Liver (tissue), 9 donors: ENCODE results near the gene COL23A1. TPM values are rescaled to one million over a fixed set of nuclear protein-coding genes. Genes with fewer than 3 reads are reported as not detected.

ENCODE experiments used
- DNase-seq: peaks from one replicate; pipeline ENCODE4 v3.0.0-alpha.2; 2017; ENCODE audit warnings: low spot score
- H3K27ac ChIP-seq, 2 donors: one replicate each; pipeline ENCODE4 v1.7.0; 2013; ENCODE audit warnings: inconsistent platforms in 2 of 2, low read length in 2 of 2, control low read depth in 1 of 2, low read depth in 1 of 2, mild to moderate bottlenecking in 1 of 2
- H3K27me3 ChIP-seq, 4 donors: one replicate each; pipeline versions ENCODE4 v1.6.1 to v1.7.0; 2013; ENCODE audit warnings: low read length in 3 of 4, inconsistent platforms in 1 of 4, mild to moderate bottlenecking in 1 of 4, moderate library complexity in 1 of 4; ENCODE audit not compliant: control insufficient read depth in 4 of 4, insufficient read depth in 4 of 4
- H3K36me3 ChIP-seq, 4 donors: one replicate each; pipeline versions ENCODE4 v1.6.1 to v1.7.0; 2013; ENCODE audit warnings: low read length in 3 of 4, mild to moderate bottlenecking in 3 of 4, low read depth in 1 of 4, moderate library complexity in 1 of 4; ENCODE audit not compliant: control insufficient read depth in 4 of 4, insufficient read depth in 3 of 4
- H3K4me1 ChIP-seq, 4 donors: one replicate each; pipeline versions ENCODE4 v1.6.1 to v1.7.0; 2013; ENCODE audit warnings: low read length in 3 of 4, mild to moderate bottlenecking in 3 of 4, moderate library complexity in 1 of 4; ENCODE audit not compliant: control insufficient read depth in 4 of 4, insufficient read depth in 4 of 4
- H3K4me3 ChIP-seq, 3 donors: one replicate each; pipeline versions ENCODE4 v1.6.1 to v1.7.0; 2013; ENCODE audit warnings: low read length in 3 of 3, control low read depth in 1 of 3, low read depth in 1 of 3, mild to moderate bottlenecking in 1 of 3
- H3K9ac ChIP-seq, 2 donors: one replicate each; pipeline ENCODE4 v1.7.0; 2013; ENCODE audit warnings: low read length in 2 of 2, mild to moderate bottlenecking in 2 of 2, moderate library complexity in 2 of 2, control low read depth in 1 of 2, low read depth in 1 of 2
- H3K9me3 ChIP-seq, 4 donors: one replicate each; pipeline versions ENCODE4 v1.6.1 to v1.7.0; 2013; ENCODE audit warnings: low read length in 3 of 4; ENCODE audit not compliant: control insufficient read depth in 4 of 4
- ATF3 ChIP-seq: IDR thresholded peaks from 2 replicates; pipeline ENCODE4 v1.6.1; 2016; ENCODE audit warnings: antibody characterized with exemption
- CTCF ChIP-seq: fragments of 150-350 bp; IDR thresholded peaks from 2 replicates; pipeline ENCODE4 v1.5.1; 2017; ENCODE audit warnings: improper control_type of control experiment, low read depth, low read length; ENCODE audit not compliant: missing input control
- EGR1 ChIP-seq, 2 donors: IDR thresholded peaks; 2 replicates each; pipeline ENCODE4 v1.6.1; 2016 to 2018; ENCODE audit warnings: antibody characterized with exemption in 2 of 2, low read depth in 2 of 2
- FOXA1 ChIP-seq: IDR thresholded peaks from 2 replicates; pipeline ENCODE4 v1.6.1; 2016; ENCODE audit warnings: antibody characterized with exemption
- FOXA2 ChIP-seq: IDR thresholded peaks from 2 replicates; pipeline ENCODE4 v1.6.1; 2016; ENCODE audit warnings: antibody characterized with exemption
- GABPA ChIP-seq, 2 donors: IDR thresholded peaks in 1 of 2; conservative IDR thresholded peaks in 1 of 2; 2 replicates each; pipeline ENCODE4 v1.6.1; 2016; ENCODE audit warnings: antibody characterized with exemption in 2 of 2, mild to moderate bottlenecking in 1 of 2, moderate library complexity in 1 of 2
- HNF4A ChIP-seq, 2 donors: conservative IDR thresholded peaks; 2 replicates each; pipeline ENCODE4 v1.6.1; 2016; ENCODE audit warnings: antibody characterized with exemption in 2 of 2, mild to moderate bottlenecking in 2 of 2
- HNF4G ChIP-seq: IDR thresholded peaks from 2 replicates; pipeline ENCODE4 v1.6.1; 2016; ENCODE audit warnings: antibody characterized with exemption
- JUND ChIP-seq, 2 donors: IDR thresholded peaks; 2 replicates each; pipeline ENCODE4 v1.6.1; 2016; ENCODE audit warnings: antibody characterized with exemption in 2 of 2
- NR2F2 ChIP-seq: IDR thresholded peaks from 2 replicates; pipeline ENCODE4 v1.6.1; 2016; ENCODE audit warnings: antibody characterized with exemption
- RAD21 ChIP-seq, 2 donors: IDR thresholded peaks; 2 replicates each; pipeline ENCODE4 v1.6.1; 2016; ENCODE audit warnings: antibody characterized with exemption in 2 of 2, mild to moderate bottlenecking in 2 of 2
- REST ChIP-seq: IDR thresholded peaks from 2 replicates; pipeline ENCODE4 v1.6.1; 2016; ENCODE audit warnings: antibody characterized with exemption, mild to moderate bottlenecking
- RXRA ChIP-seq, 2 donors: IDR thresholded peaks; 2 replicates each; pipeline ENCODE4 v1.6.1; 2017 to 2018; ENCODE audit warnings: antibody characterized with exemption in 2 of 2, mild to moderate bottlenecking in 1 of 2
- SP1 ChIP-seq: IDR thresholded peaks from 2 replicates; pipeline ENCODE4 v1.6.1; 2018; ENCODE audit warnings: antibody characterized with exemption, mild to moderate bottlenecking
- TAF1 ChIP-seq: conservative IDR thresholded peaks from 2 replicates; pipeline ENCODE4 v1.6.1; 2016; ENCODE audit warnings: antibody characterized with exemption, mild to moderate bottlenecking
- YY1 ChIP-seq: IDR thresholded peaks from 2 replicates; pipeline ENCODE4 v1.6.1; 2016; ENCODE audit warnings: antibody characterized with exemption, mild to moderate bottlenecking
- WGBS: extraction: QIAGEN DNeasy Blood & Tissue Kit; methylation state at CpG from one replicate; pipeline ENCODE4 v1.1.7; 2013; 5-methylcytosine and 5-hydroxymethylcytosine counted together
- polyA plus RNA-seq, 2 donors: library from polyadenylated mRNA; stranded (reverse) in 1 of 2; unstranded in 1 of 2; fragments of 200-250 nt in 1 of 2; fragments of >200 nt in 1 of 2; fragmentation: Nextera tagmentation in 1 of 2; extraction: Ambion mirVana in 1 of 2; gene quantifications; one replicate each; pipeline versions ENCODE4 v1.2.1 to v1.2.3, GENCODE V29; 2013 to 2015
- total RNA-seq, 2 donors: library from RNA; depleted of rRNA; stranded (reverse); fragments of >200 nt; gene quantifications; one replicate each; pipeline ENCODE4 v1.2.3, GENCODE V29; 2014
- TF ChIP-seq, protein P1 (sequence below): IDR thresholded peaks from 2 replicates; pipeline ENCODE4 v1.6.1; 2016; ENCODE audit warnings: antibody characterized with exemption
- TF ChIP-seq, protein P2 (sequence below): IDR thresholded peaks from 2 replicates; pipeline ENCODE4 v1.6.1; 2016; ENCODE audit warnings: antibody characterized with exemption
- donor health status: healthy.
- donor health status: healthy.
- donor health status: healthy.
- donor health status: healthy.
- donor health status: healthy.

Gene COL23A1
- total and polyA plus RNA-seq, 4 donors: 0.08 to 1.4 (median 0.27) TPM

GRCh38 chr5:178241688-178242231 lies 348.4 kb downstream of the COL23A1 start:
- 85% methylated on average over 15 of the region's 15 CpGs for WGBS
- H3K27ac ChIP-seq: peak overlapping the region in 1 of 2 donors; percentile 58
- TF ChIP-seq FOXA1 (no peak), FOXA2 (no peak), ATF3 (no peak), RAD21 (IDR thresholded peaks at IDR 0.05) (no peak), EGR1 (IDR thresholded peaks at IDR 0.05; ENCODE audit: low read depth in 2 of 2) (no peak), JUND (IDR thresholded peaks at IDR 0.05) (no peak), GABPA (IDR thresholded peaks at IDR 0.05 in 1 of 2, conservative IDR thresholded peaks at IDR 0.05 in 1 of 2) (no peak), REST (no peak), HNF4A (conservative IDR thresholded peaks at IDR 0.05) (no peak), NR2F2 (no peak), TAF1 (no peak), HNF4G (no peak), YY1 (no peak), SP1 (no peak), RXRA (IDR thresholded peaks at IDR 0.05) (no peak), CTCF (no peak)
- TF ChIP-seq, protein P1, sequence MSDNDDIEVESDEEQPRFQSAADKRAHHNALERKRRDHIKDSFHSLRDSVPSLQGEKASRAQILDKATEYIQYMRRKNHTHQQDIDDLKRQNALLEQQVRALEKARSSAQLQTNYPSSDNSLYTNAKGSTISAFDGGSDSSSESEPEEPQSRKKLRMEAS: no peak
- TF ChIP-seq, protein P2, sequence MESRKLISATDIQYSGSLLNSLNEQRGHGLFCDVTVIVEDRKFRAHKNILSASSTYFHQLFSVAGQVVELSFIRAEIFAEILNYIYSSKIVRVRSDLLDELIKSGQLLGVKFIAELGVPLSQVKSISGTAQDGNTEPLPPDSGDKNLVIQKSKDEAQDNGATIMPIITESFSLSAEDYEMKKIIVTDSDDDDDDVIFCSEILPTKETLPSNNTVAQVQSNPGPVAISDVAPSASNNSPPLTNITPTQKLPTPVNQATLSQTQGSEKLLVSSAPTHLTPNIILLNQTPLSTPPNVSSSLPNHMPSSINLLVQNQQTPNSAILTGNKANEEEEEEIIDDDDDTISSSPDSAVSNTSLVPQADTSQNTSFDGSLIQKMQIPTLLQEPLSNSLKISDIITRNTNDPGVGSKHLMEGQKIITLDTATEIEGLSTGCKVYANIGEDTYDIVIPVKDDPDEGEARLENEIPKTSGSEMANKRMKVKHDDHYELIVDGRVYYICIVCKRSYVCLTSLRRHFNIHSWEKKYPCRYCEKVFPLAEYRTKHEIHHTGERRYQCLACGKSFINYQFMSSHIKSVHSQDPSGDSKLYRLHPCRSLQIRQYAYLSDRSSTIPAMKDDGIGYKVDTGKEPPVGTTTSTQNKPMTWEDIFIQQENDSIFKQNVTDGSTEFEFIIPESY: no peak
- no peaks in the 10 kb centered on the region for H3K9me3 ChIP-seq
- H3K27me3 ChIP-seq: no peaks in the 10 kb centered on the region
- DNase-seq: no peak
- H3K4me1 ChIP-seq: peaks cover 17 to 32% (median 26%) of the 10 kb centered on the region in 4 donors
- H3K36me3 ChIP-seq: no peaks in the 10 kb centered on the region
- H3K9ac ChIP-seq: no peak overlapping the region
- H3K4me3 ChIP-seq: no peak overlapping the region
